ENCODE measurements around the gene FGF19. TPM values are rescaled to one million over a fixed set of nuclear protein-coding genes. Genes with fewer than 3 reads are reported as not detected.
"Not testable (repeated sequence)": the region's sequence is repeated elsewhere in the genome, so short reads cannot be mapped to it uniquely, and the experiment has no call there.

The FGF19 gene
- total RNA-seq, 1 donor from 2014 or later, result not detected

DNA sequence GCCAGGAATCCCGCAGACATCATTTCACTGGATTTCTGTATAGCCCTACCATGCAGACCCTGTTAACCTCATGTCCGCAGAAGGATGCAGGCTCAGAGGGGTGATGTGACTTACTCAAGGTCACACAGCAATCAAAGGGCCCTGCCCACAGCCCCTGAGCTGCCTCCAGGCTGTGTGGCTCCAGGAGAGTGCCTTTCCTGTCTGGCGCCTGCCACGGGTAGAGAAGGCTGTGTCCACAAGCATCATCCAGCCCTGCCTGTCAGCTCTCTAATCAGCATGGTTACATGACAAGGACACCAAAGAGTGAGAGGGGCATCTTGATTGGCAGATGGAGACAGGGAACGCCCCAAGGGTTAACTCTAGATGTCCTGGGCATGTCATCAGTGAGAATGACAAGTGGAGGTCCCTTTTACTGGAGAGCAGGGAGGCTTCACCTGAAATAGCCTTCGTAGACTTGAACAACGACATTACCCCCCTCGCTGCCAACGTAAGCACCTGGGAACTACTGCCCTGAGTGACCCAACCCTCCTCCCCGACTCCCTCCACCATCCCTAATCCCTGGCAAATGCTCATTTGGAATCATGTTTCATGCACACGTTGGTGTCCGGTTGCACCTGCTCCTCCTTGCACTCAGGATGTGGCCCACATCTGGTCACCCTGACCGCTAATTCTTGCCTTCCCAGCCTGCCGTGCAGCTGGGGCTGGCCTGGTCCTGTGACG, 6.9 kb downstream of the FGF19 start:
- DNase-seq (ENCODE audit: low read depth), result no peak

GRCh38 chr11:69695995-69696394, 7.8 kb downstream of the FGF19 start:
- DNase-seq (ENCODE audit: low read depth), result not testable (repeated sequence)

GRCh38 chr11:69695581-69695980, 8.2 kb downstream of the FGF19 start:
- no peak for DNase-seq (ENCODE audit: low read depth)

DNA sequence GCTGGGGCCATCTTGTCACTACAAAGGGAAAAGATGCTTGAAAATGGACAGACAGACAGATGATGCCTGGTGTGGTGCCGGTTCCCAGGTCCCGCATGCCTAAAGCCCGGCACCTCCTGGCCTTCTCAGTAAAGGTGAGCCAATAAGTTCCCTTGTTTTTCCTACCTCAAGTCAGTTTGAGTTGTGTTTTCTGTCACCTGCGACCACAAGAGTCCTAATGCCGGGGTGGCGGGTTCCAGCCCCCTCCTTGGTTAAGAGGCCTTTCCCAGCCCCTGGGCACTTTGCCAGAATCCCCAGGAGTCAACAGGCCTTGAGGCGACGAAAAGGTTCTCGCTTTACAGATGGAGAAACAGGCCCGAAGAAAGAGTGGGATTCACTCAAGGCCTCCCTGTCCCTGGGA, 9.0 kb downstream of the FGF19 start:
- DNase-seq (ENCODE audit: low read depth), result no peak

- DNase-seq (ENCODE audit: low read depth), result no peak
Observed at GRCh38 chr11:69692422-69692821, 11.4 kb downstream of the FGF19 start.

GRCh38 chr11:69691463-69691862, 12.4 kb downstream of the FGF19 start:
- no peak for DNase-seq (ENCODE audit: low read depth)

- no peak for DNase-seq (ENCODE audit: low read depth)
Observed at GRCh38 chr11:69689484-69690319, 14.1 kb downstream of the FGF19 start.

GRCh38 chr11:69687969-69688771, 15.7 kb downstream of the FGF19 start:
- not testable (repeated sequence) for DNase-seq (ENCODE audit: low read depth)

- no peak for DNase-seq (ENCODE audit: low read depth)
Observed at GRCh38 chr11:69686856-69687255, 17.0 kb downstream of the FGF19 start.

DNA sequence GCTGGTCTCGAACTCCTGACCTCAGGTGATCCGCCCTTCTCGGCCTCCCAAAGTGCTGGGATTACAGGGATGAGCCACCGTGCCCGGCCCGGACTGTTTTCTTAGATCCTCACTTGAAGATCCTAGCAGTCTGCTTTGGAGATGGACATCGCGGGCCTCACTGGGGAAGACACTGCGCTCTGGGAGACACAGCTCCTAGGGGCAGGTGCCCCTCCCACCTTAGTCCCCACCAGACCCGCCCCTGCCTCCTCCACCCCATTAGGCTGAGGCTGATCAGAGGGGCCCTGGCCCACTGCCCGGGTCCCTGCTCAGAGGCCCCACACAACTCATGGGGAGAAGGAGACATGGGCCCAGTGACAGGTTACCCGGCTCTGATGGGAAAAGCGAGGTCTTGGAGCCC, 17.4 kb downstream of the FGF19 start:
- DNase-seq (ENCODE audit: low read depth), result no peak

GRCh38 chr11:69685348-69685747, 18.5 kb downstream of the FGF19 start:
- no peak for DNase-seq (ENCODE audit: low read depth)

DNA sequence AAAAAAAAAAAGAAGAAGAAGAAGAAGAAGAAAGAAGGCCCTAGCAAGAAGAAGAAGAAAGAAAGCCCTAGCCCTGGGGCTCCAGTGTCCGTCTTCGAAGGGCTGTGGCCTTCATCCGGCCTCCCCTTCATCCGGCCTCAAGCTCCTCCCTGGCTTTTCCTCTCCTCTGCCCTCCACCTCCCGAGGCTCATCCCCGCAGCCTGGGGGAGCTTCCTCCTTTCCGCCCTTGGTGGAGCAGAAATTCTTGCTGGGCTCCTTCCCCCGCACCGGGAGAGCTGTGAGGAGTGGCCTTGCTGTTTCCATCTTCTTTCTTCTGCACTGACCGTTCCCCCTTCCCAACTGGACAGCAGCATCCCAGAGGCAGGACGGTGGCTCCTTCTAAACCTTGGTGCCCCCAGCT, 19.2 kb downstream of the FGF19 start:
- DNase-seq (ENCODE audit: low read depth), result no peak

- DNase-seq (ENCODE audit: low read depth), result no peak
Observed at GRCh38 chr11:69683764-69684333, 20.0 kb downstream of the FGF19 start.

GRCh38 chr11:69682681-69683326, 21.0 kb downstream of the FGF19 start:
- no peak for DNase-seq (ENCODE audit: low read depth)

DNA sequence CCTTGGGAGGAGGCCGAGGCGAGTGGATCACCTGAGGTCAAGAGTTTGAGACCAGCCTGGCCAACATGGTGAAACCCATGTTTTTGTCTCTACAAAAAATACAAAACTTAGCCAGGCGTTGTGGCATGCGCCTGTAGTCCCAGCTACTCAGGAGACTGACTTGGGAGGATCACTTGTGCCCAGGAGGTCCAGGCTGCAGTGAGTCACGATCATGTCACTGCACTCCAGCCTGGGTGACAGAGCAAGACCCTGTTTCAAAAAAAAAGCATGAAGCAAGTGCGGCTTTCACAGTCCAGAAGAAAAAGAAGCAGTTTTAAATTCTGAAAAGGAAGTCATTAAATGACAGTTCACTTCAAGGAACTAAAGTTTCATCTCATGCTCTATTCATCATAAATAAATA, 21.6 kb downstream of the FGF19 start:
- no peak for DNase-seq (ENCODE audit: low read depth)

GRCh38 chr11:69680688-69681087, 23.1 kb downstream of the FGF19 start:
- DNase-seq (ENCODE audit: low read depth), result no peak

- no peak for DNase-seq (ENCODE audit: low read depth)
Observed at GRCh38 chr11:69677749-69678148, 26.1 kb downstream of the FGF19 start.

DNA sequence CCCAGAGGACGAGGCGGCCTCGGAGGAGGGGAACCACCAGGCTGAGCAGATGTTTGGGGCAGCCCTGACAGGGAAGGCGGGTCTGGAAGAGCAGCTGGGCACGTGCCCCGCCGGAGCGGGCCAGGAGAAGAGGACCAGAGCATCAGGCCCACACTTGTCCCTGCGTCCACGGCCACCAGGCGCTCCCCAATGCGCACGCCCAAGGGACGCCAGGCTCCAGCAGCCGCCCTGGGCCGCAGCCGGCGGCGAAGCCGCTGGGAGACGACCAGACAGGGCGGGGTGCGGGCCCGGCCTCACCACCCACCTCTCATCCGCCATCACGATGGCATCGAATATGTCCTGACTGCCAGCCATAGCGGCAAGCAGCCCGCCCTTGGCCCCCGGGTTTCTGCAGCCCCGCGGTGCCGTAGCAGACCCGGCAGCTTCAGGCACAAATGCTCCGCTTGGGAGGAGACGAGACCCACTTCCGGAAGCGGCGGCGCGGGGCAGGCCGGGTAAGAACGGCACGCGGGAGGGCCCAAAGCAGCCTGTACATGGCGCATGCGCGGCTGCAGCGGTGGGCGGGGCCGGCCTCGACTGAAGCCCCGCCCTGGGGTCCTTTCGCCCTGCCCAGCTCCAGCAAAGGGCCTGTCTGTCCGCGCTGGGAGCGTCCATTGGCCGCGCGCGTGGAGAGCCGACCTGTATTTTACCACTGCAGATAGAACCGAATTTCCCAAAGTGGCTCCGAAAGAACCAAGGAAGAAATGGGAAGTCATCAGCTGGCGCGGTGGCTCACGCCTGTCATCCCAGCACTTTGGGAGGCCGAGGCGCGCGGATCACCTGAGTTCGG, 28.7 kb downstream of the FGF19 start, which contains the start of gene LTO1:
TSS of gene LTO1 (minus strand) at position 468 of the 829 bp plus-strand sequence. CDS start at position 354, 114 bp downstream.
- peak; percentile 96 for DNase-seq (ENCODE audit: low read depth)

DNA sequence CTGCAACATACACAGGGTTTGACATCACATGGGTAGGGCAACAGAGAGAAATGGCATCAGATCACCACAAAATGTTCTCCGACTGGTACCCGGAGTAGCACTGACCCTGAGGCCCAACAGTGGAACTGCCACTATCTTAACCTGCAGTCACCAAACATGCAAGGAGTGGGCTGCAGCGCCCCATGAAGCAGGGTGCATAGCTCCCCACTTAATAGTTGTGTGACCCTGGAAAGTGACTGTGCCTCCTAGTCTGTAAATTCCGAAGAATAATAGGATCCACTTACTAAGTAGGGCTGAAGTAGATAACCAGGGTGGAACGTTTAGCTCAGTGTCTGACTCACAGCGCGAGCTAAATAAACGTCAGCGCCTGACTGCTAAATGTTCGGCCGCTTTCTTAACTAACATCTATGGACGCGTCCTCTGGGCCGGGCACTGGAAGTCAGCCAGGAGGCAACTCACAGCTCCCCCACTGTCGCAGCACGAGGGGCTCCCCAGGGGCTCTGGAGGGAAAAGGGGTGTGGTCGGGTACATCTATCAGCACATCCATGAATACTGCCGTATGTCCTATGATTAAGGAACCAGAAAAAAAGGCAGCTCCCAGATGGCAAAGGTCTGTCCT, 29.4 kb downstream of the FGF19 start:
- DNase-seq (ENCODE audit: low read depth), result no peak

All from myocyte (in vitro differentiated cells).